Thymus (tissue), 14 donors: ENCODE data around the gene SLC1A1. TPM values are rescaled to one million over a fixed set of nuclear protein-coding genes. Genes with fewer than 3 reads are reported as not detected.

Experiments used
- DNase-seq, 9 donors: peaks; one replicate each; pipeline ENCODE4 v3.0.0-alpha.2; 2013; ENCODE audit warnings: low spot score in 9 of 9, low read depth in 6 of 9, missing footprints in 1 of 9
- H3K27ac ChIP-seq, 2 donors: one replicate each; pipeline ENCODE4 v1.5.1; 2013; ENCODE audit warnings: control low read depth in 1 of 2, low read depth in 1 of 2, low read length in 1 of 2, mild to moderate bottlenecking in 1 of 2, moderate library complexity in 1 of 2
- H3K27me3 ChIP-seq, 2 donors: one replicate each; pipeline ENCODE4 v1.5.1; 2013; ENCODE audit warnings: low read length in 1 of 2; ENCODE audit not compliant: control insufficient read depth in 2 of 2, insufficient read depth in 1 of 2
- H3K36me3 ChIP-seq, 2 donors: one replicate each; pipeline ENCODE4 v1.5.1; 2013; ENCODE audit warnings: low read length in 1 of 2, mild to moderate bottlenecking in 1 of 2, moderate library complexity in 1 of 2; ENCODE audit not compliant: control insufficient read depth in 2 of 2, insufficient read depth in 2 of 2
- H3K4me1 ChIP-seq, 2 donors: one replicate each; pipeline ENCODE4 v1.5.1; 2013; ENCODE audit warnings: low read length in 2 of 2; ENCODE audit not compliant: control insufficient read depth in 2 of 2, insufficient read depth in 2 of 2
- H3K4me3 ChIP-seq, 2 donors: one replicate each; pipeline ENCODE4 v1.5.1; 2013; ENCODE audit warnings: low read length in 2 of 2, control low read depth in 1 of 2, mild to moderate bottlenecking in 1 of 2
- H3K9me3 ChIP-seq, 2 donors: one replicate each; pipeline ENCODE4 v1.5.1; 2013; ENCODE audit warnings: low read length in 1 of 2, mild to moderate bottlenecking in 1 of 2; ENCODE audit not compliant: control insufficient read depth in 2 of 2, insufficient read depth in 1 of 2
- WGBS: extraction: QIAGEN DNeasy Blood & Tissue Kit; methylation state at CpG from one replicate; pipeline ENCODE4 v1.1.7; 2013; 5-methylcytosine and 5-hydroxymethylcytosine counted together
- long read RNA-seq, 10 donors: transcript quantifications; one replicate each; lab custom pipeline, GENCODE V29; 2026
- polyA plus RNA-seq: library from polyadenylated mRNA; stranded (reverse); fragments of 200-250 nt; gene quantifications from one replicate; pipeline ENCODE4 v1.2.3, GENCODE V29; 2013
- total RNA-seq: library from RNA; stranded (reverse); fragments of 120-200 nt; gene quantifications from one replicate; pipeline ENCODE4 v1.2.4, GENCODE V29; 2013
- donor health status: healthy.

SLC1A1 gene
- 0.42 TPM for total RNA-seq
- 0.59 TPM for polyA plus RNA-seq
- long read RNA-seq, donor 1: 0 reads
- long read RNA-seq, donor 2: 0 reads
- long read RNA-seq, donor 3: 0 reads
- long read RNA-seq, donor 4: 0 reads
- long read RNA-seq, donor 5, partial matches to known transcripts: 0 of 2 reads
- long read RNA-seq, donor 5, other reads (novel, unspliced or antisense): 0 of 2 reads
- long read RNA-seq, donor 6: 0 reads
- long read RNA-seq, donor 7: 0 reads
- long read RNA-seq, donor 8: 0 reads
- long read RNA-seq, donor 9: 0 reads
- long read RNA-seq, donor 10: 0 reads

GRCh38 chr9:4489919-4490704, at the start of gene SLC1A1:
Gene SLC1A1 (plus strand): TSS chr9:4490468. CDS start chr9:4490680, 212 bp downstream.
- Histone ChIP-seq H3K4me3 (peak within 1 kb of the TSS in 1 of 2 donors; percentile 44), H3K27me3 (peaks cover 37 to 75% of the 10 kb centered on the region in 2 donors), H3K4me1 (peaks cover 0 to 4% of the 10 kb centered on the region in 2 donors), H3K36me3 (no peaks in the 10 kb centered on the region), H3K27ac (no peak within 1 kb of the TSS), H3K9me3 (no peaks in the 10 kb centered on the region)
- WGBS: 2% methylated on average over 72 of the region's 72 CpGs
- DNase-seq: peak in 2 of 9 donors; percentile 11 to 15

GRCh38 chr9:4442806-4443205, 47.5 kb upstream of the SLC1A1 start:
- Histone ChIP-seq H3K4me1 (no peaks in the 10 kb centered on the region), H3K27me3 (no peaks in the 10 kb centered on the region), H3K4me3 (no peak overlapping the region), H3K9me3 (no peaks in the 10 kb centered on the region), H3K27ac (no peak overlapping the region), H3K36me3 (no peaks in the 10 kb centered on the region)
- WGBS: 86% methylated on average over 3 of the region's 3 CpGs
- no peak for DNase-seq

- WGBS: 74% methylated on average over 1 of the region's 1 CpG
- H3K9me3 ChIP-seq: peaks cover 0 to 4% of the 10 kb centered on the region in 2 donors
- H3K27me3 ChIP-seq: no peaks in the 10 kb centered on the region
- H3K36me3 ChIP-seq: no peaks in the 10 kb centered on the region
- no peak overlapping the region for H3K4me3 ChIP-seq
- no peaks in the 10 kb centered on the region for H3K4me1 ChIP-seq
- DNase-seq: peak in 3 of 9 donors; percentile 2 to 26 (median 17)
- no peak overlapping the region for H3K27ac ChIP-seq
Measured at GRCh38 chr9:4443439-4443838, 46.8 kb upstream of the SLC1A1 start.

GRCh38 chr9:4461437-4461836, 28.8 kb upstream of the SLC1A1 start:
- 68% methylated on average over 2 of the region's 2 CpGs for WGBS
- H3K27me3 ChIP-seq: no peaks in the 10 kb centered on the region
- no peaks in the 10 kb centered on the region for H3K9me3 ChIP-seq
- DNase-seq: no peak
- no peak overlapping the region for H3K4me3 ChIP-seq
- no peaks in the 10 kb centered on the region for H3K36me3 ChIP-seq
- no peaks in the 10 kb centered on the region for H3K4me1 ChIP-seq
- H3K27ac ChIP-seq: no peak overlapping the region

GRCh38 chr9:4463824-4464223, 26.4 kb upstream of the SLC1A1 start:
- Histone ChIP-seq H3K27ac (no peak overlapping the region), H3K9me3 (no peaks in the 10 kb centered on the region), H3K36me3 (no peaks in the 10 kb centered on the region), H3K4me3 (no peak overlapping the region), H3K27me3 (no peaks in the 10 kb centered on the region), H3K4me1 (no peaks in the 10 kb centered on the region)
- 90% methylated on average over 3 of the region's 3 CpGs for WGBS
- DNase-seq: no peak

- no peak for DNase-seq
- no peaks in the 10 kb centered on the region for H3K9me3 ChIP-seq
- H3K4me3 ChIP-seq: no peak overlapping the region
- no peaks in the 10 kb centered on the region for H3K4me1 ChIP-seq
- H3K36me3 ChIP-seq: no peaks in the 10 kb centered on the region
- WGBS: 94% methylated on average over 11 of the region's 11 CpGs
- H3K27ac ChIP-seq: no peak overlapping the region
- no peaks in the 10 kb centered on the region for H3K27me3 ChIP-seq
Measured at GRCh38 chr9:4464911-4465513, 25.3 kb upstream of the SLC1A1 start.

GRCh38 chr9:4465910-4466309, 24.4 kb upstream of the SLC1A1 start:
- H3K27me3 ChIP-seq: no peaks in the 10 kb centered on the region
- H3K27ac ChIP-seq: no peak overlapping the region
- 90% methylated on average over 2 of the region's 2 CpGs for WGBS
- H3K4me1 ChIP-seq: no peaks in the 10 kb centered on the region
- H3K4me3 ChIP-seq: no peak overlapping the region
- no peaks in the 10 kb centered on the region for H3K36me3 ChIP-seq
- no peaks in the 10 kb centered on the region for H3K9me3 ChIP-seq
- no peak for DNase-seq

- no peak for DNase-seq
- H3K36me3 ChIP-seq: no peaks in the 10 kb centered on the region
- WGBS: 40% methylated on average over 1 of the region's 1 CpG
Measured at GRCh38 chr9:4475301-4475700, 15.0 kb upstream of the SLC1A1 start.

GRCh38 chr9:4486176-4486575, 4.1 kb upstream of the SLC1A1 start:
- 3% methylated on average over 2 of the region's 2 CpGs for WGBS
- Histone ChIP-seq H3K4me1 (peaks cover 0 to 4% of the 10 kb centered on the region in 2 donors), H3K27ac (no peak overlapping the region), H3K4me3 (no peak overlapping the region), H3K9me3 (no peaks in the 10 kb centered on the region), H3K27me3 (peaks cover 26 to 44% of the 10 kb centered on the region in 2 donors), H3K36me3 (no peaks in the 10 kb centered on the region)
- peak in 1 of 9 donors; percentile 12 for DNase-seq

More at GRCh38 chr9:4475301-4475700, 15.0 kb upstream of the SLC1A1 start:
- no peaks in the 10 kb centered on the region for H3K9me3 ChIP-seq
- no peaks in the 10 kb centered on the region for H3K27me3 ChIP-seq
- no peak overlapping the region for H3K4me3 ChIP-seq
- no peak overlapping the region for H3K27ac ChIP-seq
- H3K4me1 ChIP-seq: no peaks in the 10 kb centered on the region
